Ascending aorta (tissue), 2 donors: ENCODE measurements around the gene AHCYL2. TPM values are rescaled to one million over a fixed set of nuclear protein-coding genes. Genes with fewer than 3 reads are reported as not detected.
"Not testable (repeated sequence)": the region's sequence is repeated elsewhere in the genome, so short reads cannot be mapped to it uniquely, and the experiment has no call there.

Experiments
- DNase-seq, 2 donors: peaks; one replicate each; pipeline ENCODE4 v3.0.0-alpha.2; 2019; ENCODE audit warnings: low spot score in 2 of 2
- H3K27ac ChIP-seq, 2 donors: fragments of 200-600 bp; sonication (generic); one replicate each; pipeline ENCODE4 v1.5.1; 2016 to 2017; ENCODE audit warnings: mild to moderate bottlenecking in 1 of 2
- H3K27me3 ChIP-seq: fragments of 200-600 bp; sonication (generic); one replicate; pipeline ENCODE4 v1.5.1; 2017
- H3K36me3 ChIP-seq, 2 donors: fragments of 200-600 bp; sonication (generic); one replicate each; pipeline ENCODE4 v1.5.1; 2016
- H3K4me1 ChIP-seq, 2 donors: fragments of 200-600 bp; sonication (generic); one replicate each; pipeline ENCODE4 v1.5.1; 2016 to 2017; ENCODE audit warnings: mild to moderate bottlenecking in 1 of 2
- H3K4me3 ChIP-seq, 2 donors: fragments of 200-600 bp; sonication (generic); one replicate each; pipeline ENCODE4 v1.5.1; 2016 to 2017; ENCODE audit warnings: mild to moderate bottlenecking in 1 of 2
- H3K9me3 ChIP-seq, 2 donors: fragments of 200-600 bp; sonication (generic); one replicate each; pipeline ENCODE4 v1.5.1; 2016
- intact Hi-C: fragments of 100-400 bp; cut with DNase I; formaldehyde crosslinking; loops from one replicate; pipeline ENCODE4 v1.15.1; 2023
- total RNA-seq: library from RNA; depleted of rRNA; stranded (reverse); fragments of >200 nt; gene quantifications from one replicate; pipeline ENCODE4 v1.1.0, GENCODE V29; 2016
- TF ChIP-seq, protein P1 (sequence below), 3 experiments: fragments of 200-600 bp in 2 of 3; fragments of 450-650 bp in 1 of 3; sonication (generic) in 2 of 3; IDR thresholded peaks; one replicate each; pipeline ENCODE4 v1.5.1; 2016 to 2019; ENCODE audit warnings: antibody characterized with exemption in 3 of 3, mild to moderate bottlenecking in 1 of 3, moderate library complexity in 1 of 3

The AHCYL2 gene
- total RNA-seq, 1 donor from 2014 or later, result 62.9 TPM

DNA sequence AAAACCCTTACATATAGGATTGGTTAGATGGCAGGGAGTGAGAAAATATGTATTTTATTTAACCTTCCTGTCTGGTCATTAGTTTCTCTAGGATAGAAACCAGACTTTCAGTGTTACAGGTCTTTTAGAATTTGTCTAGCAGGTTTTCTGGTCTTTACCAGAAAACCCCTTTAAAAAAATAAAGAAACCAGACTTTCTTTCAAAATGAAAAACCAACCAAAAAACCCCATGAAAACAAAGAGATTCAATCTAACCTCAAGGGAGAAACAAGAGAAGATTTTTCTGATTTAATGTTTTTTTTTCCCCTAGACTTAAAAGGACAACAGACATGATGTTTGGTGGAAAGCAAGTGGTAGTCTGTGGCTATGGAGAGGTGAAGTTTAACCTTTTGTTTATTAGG, 180.7 kb downstream of the AHCYL2 start:
- H3K4me3 ChIP-seq, result no peak overlapping the region
- TF ChIP-seq, protein P1, sequence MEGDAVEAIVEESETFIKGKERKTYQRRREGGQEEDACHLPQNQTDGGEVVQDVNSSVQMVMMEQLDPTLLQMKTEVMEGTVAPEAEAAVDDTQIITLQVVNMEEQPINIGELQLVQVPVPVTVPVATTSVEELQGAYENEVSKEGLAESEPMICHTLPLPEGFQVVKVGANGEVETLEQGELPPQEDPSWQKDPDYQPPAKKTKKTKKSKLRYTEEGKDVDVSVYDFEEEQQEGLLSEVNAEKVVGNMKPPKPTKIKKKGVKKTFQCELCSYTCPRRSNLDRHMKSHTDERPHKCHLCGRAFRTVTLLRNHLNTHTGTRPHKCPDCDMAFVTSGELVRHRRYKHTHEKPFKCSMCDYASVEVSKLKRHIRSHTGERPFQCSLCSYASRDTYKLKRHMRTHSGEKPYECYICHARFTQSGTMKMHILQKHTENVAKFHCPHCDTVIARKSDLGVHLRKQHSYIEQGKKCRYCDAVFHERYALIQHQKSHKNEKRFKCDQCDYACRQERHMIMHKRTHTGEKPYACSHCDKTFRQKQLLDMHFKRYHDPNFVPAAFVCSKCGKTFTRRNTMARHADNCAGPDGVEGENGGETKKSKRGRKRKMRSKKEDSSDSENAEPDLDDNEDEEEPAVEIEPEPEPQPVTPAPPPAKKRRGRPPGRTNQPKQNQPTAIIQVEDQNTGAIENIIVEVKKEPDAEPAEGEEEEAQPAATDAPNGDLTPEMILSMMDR (IDR thresholded peaks at IDR 0.05), result no peak
- H3K27ac ChIP-seq, result no peak overlapping the region
- H3K9me3 ChIP-seq, result no peaks in the 10 kb centered on the region
- no peak for DNase-seq
- H3K27me3 ChIP-seq, result no peaks in the 10 kb centered on the region
- intact Hi-C loops, result no loop called here
- peaks cover 8 to 20% of the 10 kb centered on the region in 2 donors for H3K36me3 ChIP-seq
- no peaks in the 10 kb centered on the region for H3K4me1 ChIP-seq

DNA sequence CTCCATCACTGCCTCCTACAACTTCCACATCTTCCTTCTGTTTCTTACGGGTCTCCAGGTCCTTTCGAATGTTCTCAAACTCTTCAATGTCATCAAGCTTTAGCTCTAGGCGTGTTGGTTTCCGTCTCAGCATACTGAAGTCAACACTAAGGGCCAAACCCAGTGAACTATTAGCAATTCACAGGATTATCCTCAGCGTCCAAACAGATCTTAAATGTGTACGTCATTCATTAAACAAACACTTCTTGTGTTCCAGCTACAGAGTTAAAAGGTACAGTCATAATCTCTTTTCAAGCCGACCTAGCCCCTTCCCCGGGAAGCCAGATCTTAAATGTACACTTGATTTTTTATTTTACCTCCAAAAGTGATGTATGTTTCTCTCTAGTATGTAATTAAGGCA, 185.4 kb downstream of the AHCYL2 start:
- H3K27me3 ChIP-seq, intact Hi-C loops, H3K9me3 ChIP-seq, DNase-seq, H3K27ac ChIP-seq, H3K4me3 ChIP-seq, H3K4me1 ChIP-seq: not testable (repeated sequence)
- H3K36me3 ChIP-seq, result peaks cover 3 to 23% of the 10 kb centered on the region in 2 donors

DNA sequence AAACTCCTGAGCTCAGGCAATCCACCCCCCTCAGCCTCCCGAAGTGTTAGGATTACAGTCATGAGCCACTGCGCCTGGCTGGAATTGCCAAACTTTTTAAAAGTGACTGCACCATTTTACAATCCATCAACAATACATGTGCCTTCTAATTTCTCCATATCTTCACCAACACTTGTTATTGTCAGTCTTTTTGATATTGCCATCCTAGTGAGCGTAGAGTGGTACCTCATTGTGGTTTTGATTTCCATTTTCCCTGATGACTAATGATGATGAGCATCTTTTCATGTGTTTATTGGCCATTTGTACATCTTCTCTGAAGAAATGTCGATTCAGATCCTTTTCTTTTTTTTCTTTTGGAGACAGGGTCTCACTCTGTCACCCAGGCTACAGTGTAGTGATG, 187.7 kb downstream of the AHCYL2 start:
- TF ChIP-seq, protein P1 (IDR thresholded peaks at IDR 0.05), result no peak
- H3K9me3 ChIP-seq, result no peaks in the 10 kb centered on the region
- no peak overlapping the region for H3K27ac ChIP-seq
- no peak for DNase-seq
- no peaks in the 10 kb centered on the region for H3K4me1 ChIP-seq
- intact Hi-C loops, result no loop called here
- H3K36me3 ChIP-seq, result peaks cover 7 to 17% of the 10 kb centered on the region in 2 donors
- no peaks in the 10 kb centered on the region for H3K27me3 ChIP-seq
- H3K4me3 ChIP-seq, result no peak overlapping the region

DNA sequence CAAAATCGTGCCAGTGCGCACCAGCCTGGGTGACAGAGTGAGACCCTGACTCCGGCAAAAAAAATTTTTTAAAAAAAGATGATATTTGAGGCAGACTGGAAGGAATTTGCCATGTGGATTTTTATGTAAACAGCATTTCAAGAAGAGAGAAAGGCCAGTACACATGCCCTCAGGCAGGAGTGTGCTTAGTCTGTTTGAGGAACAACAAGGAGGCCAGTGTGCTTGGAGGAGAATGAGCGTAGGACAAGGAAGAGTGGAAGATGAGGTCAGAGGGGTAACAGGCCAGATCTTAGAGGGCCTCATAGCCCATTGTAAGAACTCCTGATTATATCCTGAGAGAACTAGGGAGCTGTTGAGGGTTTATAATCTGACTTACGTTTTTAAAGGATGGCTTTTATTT, 192.2 kb downstream of the AHCYL2 start:
- Histone ChIP-seq H3K9me3 (no peaks in the 10 kb centered on the region), H3K27ac (no peak overlapping the region), H3K27me3 (no peaks in the 10 kb centered on the region), H3K36me3 (peaks cover 4 to 13% of the 10 kb centered on the region in 2 donors), H3K4me1 (no peaks in the 10 kb centered on the region), H3K4me3 (no peak overlapping the region)
- intact Hi-C loops, result loop anchor here (5.0 kb wide), 1 partner anchor 35 kb away; no protein-coding TSS in a partner anchor
- DNase-seq, result no peak
- TF ChIP-seq, protein P1 (IDR thresholded peaks at IDR 0.05), result no peak

DNA sequence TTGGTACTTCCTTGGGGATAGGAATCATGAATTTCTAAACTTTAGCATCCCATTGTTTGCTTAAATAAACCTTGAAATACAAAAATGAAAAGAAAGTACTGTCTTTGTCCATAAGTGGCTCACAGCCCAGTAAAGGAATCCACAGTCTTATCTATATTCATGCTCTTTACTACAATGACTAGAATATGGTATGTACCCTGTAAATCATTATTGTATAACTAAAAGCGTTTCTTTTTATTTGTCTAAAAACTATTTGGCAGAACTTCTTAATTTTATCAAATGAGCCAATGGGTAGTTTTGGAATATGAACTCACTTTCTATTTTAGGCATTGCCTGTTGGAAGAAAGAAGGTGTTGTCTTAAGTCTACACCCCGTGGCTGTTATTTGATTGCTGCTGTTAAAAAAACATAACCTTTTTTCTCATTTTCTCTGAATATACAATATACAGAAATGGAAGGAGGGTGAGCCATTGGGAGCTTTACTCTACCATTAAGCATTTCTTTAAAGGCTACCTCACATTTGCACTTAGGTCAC, 197.0 kb downstream of the AHCYL2 start:
- H3K9me3 ChIP-seq, result no peaks in the 10 kb centered on the region
- DNase-seq, result no peak
- no peaks in the 10 kb centered on the region for H3K4me1 ChIP-seq
- peaks cover 2 to 16% of the 10 kb centered on the region in 2 donors for H3K36me3 ChIP-seq
- intact Hi-C loops, result no loop called here
- H3K27me3 ChIP-seq, result no peaks in the 10 kb centered on the region
- TF ChIP-seq, protein P1 (IDR thresholded peaks at IDR 0.05), result no peak
- no peak overlapping the region for H3K4me3 ChIP-seq
- no peak overlapping the region for H3K27ac ChIP-seq

DNA sequence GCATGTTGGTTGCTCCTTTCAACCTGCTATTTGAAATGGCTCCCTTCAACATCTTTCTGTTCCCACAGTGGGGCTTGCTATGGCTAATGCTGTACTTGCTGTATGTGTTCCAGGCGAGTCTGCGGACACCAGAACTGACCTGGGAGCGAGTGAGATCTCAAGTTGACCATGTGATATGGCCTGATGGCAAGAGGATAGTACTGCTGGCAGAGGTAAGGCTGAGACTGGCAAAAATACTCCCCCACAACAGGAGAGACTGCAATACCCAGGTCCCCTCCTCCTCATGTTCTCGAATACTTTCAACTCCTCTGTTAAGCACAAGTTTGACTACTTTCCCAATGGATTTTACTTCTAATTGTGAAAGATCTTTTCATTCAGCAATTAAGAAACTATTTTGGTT, 197.9 kb downstream of the AHCYL2 start:
- Histone ChIP-seq H3K4me1 (no peaks in the 10 kb centered on the region), H3K27ac (no peak overlapping the region), H3K27me3 (no peaks in the 10 kb centered on the region), H3K9me3 (no peaks in the 10 kb centered on the region), H3K36me3 (peaks cover 6 to 25% of the 10 kb centered on the region in 2 donors), H3K4me3 (no peak overlapping the region)
- intact Hi-C loops, result no loop called here
- TF ChIP-seq, protein P1 (IDR thresholded peaks at IDR 0.05), result no peak
- DNase-seq, result no peak
